Inflammatory macrophage treated with lipopolysaccharide for 1 hour (primary cell): ENCODE data around the gene KMT2C.
A peak's percentile ranks its signal among the peaks of the same experiment; 100 is the strongest.
"Not testable (repeated sequence)": the region's sequence is repeated elsewhere in the genome, so short reads cannot be mapped to it uniquely, and the experiment has no call there.

Experiments used
- DNase-seq, 2 donors: peaks; one replicate each; pipeline ENCODE4 v3.0.0-alpha.2; 2020 to 2022

The KMT2C gene

DNA sequence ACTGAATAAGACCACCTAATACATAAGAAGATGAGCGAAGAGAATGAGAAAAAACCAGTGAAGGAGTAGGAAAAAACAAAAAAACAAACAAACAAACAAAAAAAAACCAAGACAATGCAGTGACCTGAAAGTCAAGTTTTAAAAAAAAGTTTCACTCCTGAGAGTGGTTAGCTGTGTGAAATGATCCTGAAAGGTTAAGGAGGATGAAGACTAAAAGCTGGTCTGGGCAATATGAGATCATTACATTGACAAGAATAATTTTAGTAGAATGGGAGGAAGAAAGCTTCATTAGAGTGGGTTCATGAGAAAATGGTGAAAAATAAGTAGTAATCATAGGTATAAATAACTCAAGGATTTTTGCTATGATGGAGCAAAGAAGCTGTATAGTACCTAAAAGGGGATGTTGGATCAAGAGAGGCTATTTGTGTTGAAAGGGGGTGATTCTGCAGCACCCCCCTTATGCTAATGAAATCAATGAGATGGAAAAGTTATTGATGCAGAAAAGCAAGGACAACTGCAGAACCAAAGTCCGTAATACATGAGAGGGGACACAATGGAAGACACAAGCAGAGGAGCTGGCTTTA lies 80.2 kb downstream of the KMT2C start:
- DNase-seq, result no peak

DNA sequence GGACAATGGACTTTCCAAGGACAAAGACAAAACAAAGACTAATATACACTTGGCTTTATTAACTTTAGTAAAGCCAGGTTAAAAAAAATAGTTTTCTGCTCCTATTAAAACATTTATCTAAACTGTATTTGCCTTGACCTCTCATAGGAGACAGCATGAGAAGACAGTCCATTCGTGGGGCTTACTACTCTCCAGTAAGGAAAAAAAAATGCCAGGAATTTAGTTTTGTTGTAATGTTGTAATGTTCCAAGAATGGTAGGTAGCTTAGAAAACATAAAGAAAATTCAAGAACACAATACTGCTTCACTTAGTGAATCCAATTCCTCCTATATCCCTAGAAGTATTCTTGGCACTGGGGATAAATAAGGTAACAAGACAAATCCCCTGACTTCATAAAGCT lies 81.7 kb downstream of the KMT2C start:
- DNase-seq, result no peak

DNA sequence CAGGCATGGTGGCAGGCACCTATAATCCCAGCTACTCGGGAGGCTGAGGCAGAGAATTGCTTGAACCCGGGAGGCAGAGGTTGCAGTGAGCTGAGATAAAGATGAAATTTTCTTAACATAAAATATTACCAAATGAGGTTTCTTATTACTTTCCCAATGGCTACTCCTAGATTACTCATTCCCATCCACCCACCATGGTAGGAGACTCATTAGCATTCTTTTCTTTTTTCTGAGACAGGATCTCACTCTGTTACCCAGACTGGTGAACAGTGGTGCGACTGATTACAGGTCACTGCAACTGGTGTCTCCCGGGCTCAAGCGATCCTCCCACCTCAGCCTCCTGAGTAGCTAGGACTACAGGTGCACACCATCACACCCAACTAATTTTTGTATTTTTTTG lies 82.5 kb downstream of the KMT2C start:
- not testable (repeated sequence) for DNase-seq

GRCh38 chr7:152351747-152352146 lies 84.1 kb downstream of the KMT2C start:
- DNase-seq, result not testable (repeated sequence)

DNA sequence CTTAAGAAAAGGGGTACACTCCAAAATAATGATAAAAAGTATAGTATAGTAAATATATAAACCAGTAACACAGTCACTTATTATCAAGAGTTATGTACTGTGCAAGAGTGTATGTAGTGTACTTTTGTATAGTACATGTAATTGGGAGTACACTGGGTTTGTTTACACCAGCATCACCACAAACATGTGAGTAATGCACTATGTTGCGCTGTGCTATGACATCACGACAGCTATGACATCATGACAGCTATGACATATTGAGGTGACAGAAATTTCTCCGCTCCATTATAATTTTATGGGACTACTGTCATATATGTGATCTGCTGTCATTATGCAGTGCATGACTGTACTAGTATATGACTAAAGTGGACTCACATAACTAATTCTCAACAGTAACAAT lies 84.6 kb downstream of the KMT2C start:
- no peak for DNase-seq

GRCh38 chr7:152347888-152348287 lies 87.9 kb downstream of the KMT2C start:
- DNase-seq, result no peak

- peak; percentile 61 to 62 for DNase-seq
Observed at GRCh38 chr7:152344253-152344652, 91.5 kb downstream of the KMT2C start.

GRCh38 chr7:152342796-152343195 lies 93.0 kb downstream of the KMT2C start:
- no peak for DNase-seq

DNA sequence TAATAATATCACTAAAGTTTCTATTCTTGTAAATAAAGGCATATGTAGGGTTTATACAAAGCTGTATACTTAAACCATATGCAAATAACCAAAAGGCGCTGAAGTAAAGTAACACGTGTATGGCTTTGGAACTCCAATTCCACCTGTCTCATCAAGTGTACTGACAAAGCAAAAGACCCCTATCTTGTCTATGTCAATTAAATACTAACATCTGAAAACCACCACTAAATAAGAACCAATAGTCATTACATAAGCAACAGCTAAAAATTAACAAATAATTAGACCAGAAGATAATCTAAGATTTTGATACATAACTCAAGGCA lies 93.9 kb downstream of the KMT2C start:
- no peak for DNase-seq

GRCh38 chr7:152341039-152341913 lies 94.5 kb downstream of the KMT2C start:
- peak; percentile 59 to 60 for DNase-seq

DNA sequence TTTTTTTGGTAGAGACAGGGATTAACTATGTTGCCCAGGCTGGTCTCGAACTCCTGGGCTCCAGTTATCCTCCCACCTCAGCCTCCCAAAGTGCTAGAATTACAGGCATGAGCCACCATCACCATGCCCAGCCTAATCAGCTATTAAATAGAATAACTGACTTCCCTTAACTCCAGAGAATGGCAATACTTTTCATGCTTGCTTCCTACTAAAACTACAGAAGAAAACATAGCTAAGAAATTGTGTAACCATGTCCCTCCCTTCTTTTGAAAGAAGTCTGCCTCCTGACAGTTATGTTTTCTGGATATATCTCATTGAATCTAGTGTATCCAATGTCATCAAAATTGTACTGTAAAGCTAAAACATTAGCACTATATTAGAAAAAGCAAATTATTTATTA lies 95.6 kb downstream of the KMT2C start:
- DNase-seq, result peak; percentile 29 to 40

- DNase-seq, result no peak
Observed at GRCh38 chr7:152338561-152338960, 97.2 kb downstream of the KMT2C start.

- DNase-seq, result peak; percentile 22 to 51
Observed at GRCh38 chr7:152336754-152337368, 98.9 kb downstream of the KMT2C start.

DNA sequence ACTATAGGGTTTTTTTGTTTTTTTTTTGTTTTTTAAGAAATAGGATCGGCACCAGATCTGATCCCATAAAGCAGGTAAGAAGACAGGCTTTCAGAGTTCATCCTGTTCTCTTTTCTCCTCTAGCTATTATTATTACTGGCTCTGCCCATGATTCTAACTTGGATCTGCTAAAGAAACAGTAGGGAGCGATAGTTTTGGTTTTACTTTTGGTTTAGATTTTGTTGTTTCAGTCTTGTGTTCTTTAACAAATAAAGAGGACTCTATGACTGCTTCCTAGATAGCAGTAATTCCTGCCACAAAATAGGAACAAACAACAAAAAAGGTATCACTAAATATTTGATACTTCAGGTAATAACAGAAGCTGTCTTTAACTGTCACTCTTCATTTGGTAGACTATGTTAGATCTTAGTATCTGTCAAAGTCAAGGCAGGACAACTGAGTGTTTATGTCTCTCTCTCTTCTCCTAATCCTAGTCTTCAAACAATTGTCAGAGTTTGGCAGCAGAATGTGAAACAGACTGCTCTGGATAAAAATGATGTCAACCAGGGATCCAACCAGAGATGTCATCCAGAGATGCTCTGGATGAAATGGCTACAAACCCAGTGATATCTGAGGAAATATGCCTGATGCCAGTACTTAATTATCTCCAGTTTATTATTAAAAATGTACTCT lies 99.8 kb downstream of the KMT2C start:
- DNase-seq, result peak; percentile 19 to 26

DNA sequence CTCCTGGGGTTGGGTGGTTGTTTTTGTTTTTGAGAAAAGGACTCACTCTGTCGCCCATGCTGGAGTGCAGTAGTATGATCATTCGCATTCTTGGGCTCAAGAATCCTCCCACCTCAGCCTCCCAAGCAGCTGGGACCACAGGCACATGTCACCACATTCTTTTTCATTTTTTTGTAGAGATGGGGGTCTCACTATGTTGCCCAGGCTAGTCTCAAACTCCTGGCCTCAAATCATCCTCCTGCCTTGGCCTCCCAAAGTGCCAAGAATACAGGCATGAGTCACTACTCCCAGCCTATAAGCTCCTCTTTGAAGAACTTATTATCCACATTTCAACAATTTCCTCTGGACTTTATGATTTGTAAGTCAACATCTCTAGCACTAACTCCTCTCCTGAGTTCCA lies 102.7 kb downstream of the KMT2C start:
- no peak for DNase-seq

DNA sequence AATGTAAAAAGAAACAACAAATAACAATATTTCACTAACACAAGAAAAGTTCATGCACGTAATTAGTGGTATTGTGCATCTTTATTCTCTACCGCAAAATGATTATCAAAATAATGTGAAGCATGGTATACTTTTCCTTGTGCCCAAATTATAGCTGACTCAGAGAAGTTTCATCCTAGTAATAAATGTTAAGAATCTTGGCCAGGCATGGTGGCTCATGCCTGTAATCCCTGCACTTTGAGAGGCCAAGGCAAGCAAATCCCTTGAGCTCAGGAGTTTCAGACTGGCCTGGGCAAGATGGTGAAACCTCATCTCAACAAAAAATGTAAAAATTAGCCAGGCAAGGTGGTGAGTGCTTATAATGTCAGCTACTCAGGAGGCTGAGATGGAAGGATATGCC lies 105.0 kb downstream of the KMT2C start:
- DNase-seq, result no peak

- no peak for DNase-seq
Observed at GRCh38 chr7:152329469-152329868, 106.3 kb downstream of the KMT2C start.

GRCh38 chr7:152328234-152328633 lies 107.6 kb downstream of the KMT2C start:
- no peak for DNase-seq

DNA sequence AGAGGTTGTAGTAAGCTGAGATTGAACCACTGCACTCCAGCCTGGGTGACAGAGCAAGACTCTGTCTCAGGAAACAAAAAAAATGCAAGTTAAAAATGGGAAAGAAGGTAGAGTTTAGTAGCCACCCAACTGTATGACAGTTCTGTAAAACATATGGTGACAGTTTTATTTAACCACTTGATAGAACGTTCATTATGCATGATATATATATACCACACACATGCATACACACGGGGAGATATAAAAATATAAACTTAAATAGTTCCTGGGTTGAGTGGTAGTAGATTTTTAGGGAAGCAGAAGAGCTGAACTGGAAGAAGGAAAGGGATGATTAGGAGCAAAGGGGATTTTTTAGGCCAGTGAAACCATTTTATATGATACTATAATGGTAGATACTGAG lies 120.0 kb downstream of the KMT2C start:
- DNase-seq, result no peak

DNA sequence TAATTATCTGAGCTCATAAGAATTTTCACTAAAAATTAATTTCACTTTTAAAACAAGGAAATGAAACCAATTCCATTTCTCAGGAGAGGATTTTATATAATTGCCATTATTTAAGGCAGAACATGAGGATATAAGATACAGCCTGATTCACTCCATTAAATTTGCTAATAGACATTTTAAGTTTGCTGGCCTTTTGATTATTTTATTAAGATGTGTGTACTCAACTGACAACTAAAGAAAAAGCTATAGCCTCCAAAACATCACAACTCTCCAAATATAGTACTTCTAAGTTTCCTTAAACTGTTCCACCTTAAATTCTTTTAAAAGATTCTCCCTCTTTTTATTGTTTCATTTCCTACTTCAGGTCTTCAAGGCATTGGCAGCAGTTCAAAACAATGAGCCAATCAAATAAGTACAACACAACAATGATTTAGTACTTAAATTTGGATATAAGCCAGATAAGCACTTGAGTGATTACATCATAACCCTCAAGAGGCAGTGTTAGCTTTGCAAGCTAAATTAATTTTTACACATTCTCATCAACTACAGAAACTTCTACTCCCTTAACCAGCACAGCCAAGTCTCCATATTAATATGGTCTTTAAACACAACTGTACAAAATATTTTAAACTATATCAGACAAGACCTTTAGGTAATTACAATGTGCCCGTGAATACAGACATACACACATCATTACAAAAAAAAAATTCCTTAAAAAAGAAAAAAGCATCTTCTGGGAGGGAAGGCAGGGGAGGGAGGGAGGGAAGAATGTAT lies 121.8 kb downstream of the KMT2C start:
- DNase-seq, result peak; percentile 67 to 70

GRCh38 chr7:152313217-152313616 lies 122.6 kb downstream of the KMT2C start:
- no peak for DNase-seq

- DNase-seq, result no peak
Observed at GRCh38 chr7:152312316-152312715, 123.5 kb downstream of the KMT2C start.

DNA sequence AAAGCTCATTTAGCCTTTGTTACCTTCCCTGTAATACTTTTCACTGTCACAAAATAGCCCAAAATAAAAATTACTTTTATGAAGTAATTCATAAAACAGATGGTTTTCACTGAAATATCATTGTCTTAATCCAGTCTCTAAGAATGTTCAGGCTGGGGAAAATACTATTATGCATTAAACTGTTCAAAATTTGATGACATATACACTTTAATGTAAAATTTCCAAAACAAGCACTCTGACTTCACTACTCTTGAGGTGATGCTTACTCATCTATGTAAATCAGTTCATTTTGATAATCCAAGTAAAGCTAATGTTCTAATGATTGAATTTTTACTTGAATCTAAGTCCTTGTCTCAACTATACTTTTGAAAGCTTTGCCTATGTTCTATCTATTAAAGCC lies 127.9 kb downstream of the KMT2C start:
- no peak for DNase-seq
